Neural cell (in vitro differentiated cells): Measurements from ENCODE around the gene KRT86. TPM values are rescaled to one million over a fixed set of nuclear protein-coding genes. Genes with fewer than 3 reads are reported as not detected.

Experiments used
- H2AFZ ChIP-seq: fragments of 200-600, 300-800 bp; sonication (generic), shearing (Covaris generic); 2 replicates; pipeline ENCODE4 v1.6.0; 2014; ENCODE audit warnings: low read depth, mild to moderate bottlenecking, antibody characterized with exemption, low read length, moderate library complexity
- H3F3A ChIP-seq: fragments of 200-600 bp; shearing (Covaris generic); 2 replicates; pipeline ENCODE4 v1.6.1; 2016; ENCODE audit warnings: mild to moderate bottlenecking, moderate library complexity, mixed read lengths, antibody characterized with exemption, low read length; ENCODE audit not compliant: insufficient read depth, poor library complexity, severe bottlenecking
- H3K27ac ChIP-seq: fragments of 200-600, 300-800 bp; sonication (generic), shearing (Covaris generic); 2 replicates; pipeline ENCODE4 v1.5.1; 2014; ENCODE audit warnings: mild to moderate bottlenecking, low read length, moderate library complexity
- H3K27me3 ChIP-seq: fragments of 300-800, 200-600 bp; sonication (generic), shearing (Covaris generic); 2 replicates; pipeline ENCODE4 v1.6.0; 2014; ENCODE audit warnings: mild to moderate bottlenecking, low read depth, low read length, moderate library complexity; ENCODE audit not compliant: insufficient read depth
- H3K36me3 ChIP-seq: fragments of 300-800, 200-600 bp; sonication (generic), shearing (Covaris generic); 2 replicates; pipeline ENCODE4 v1.5.1; 2014; ENCODE audit warnings: mild to moderate bottlenecking, antibody characterized with exemption, low read length, moderate library complexity; ENCODE audit not compliant: insufficient read depth
- H3K4me2 ChIP-seq: fragments of 300-800, 200-600 bp; sonication (generic), shearing (Covaris generic); 2 replicates; pipeline ENCODE4 v1.6.0; 2014; ENCODE audit warnings: mild to moderate bottlenecking, low read length
- H3K4me3 ChIP-seq: fragments of 300-800, 200-600 bp; sonication (generic), shearing (Covaris generic); 2 replicates; pipeline ENCODE4 v1.5.1; 2014; ENCODE audit warnings: mild to moderate bottlenecking, low read length, moderate library complexity
- H3K79me2 ChIP-seq: fragments of 200-600 bp; shearing (Covaris generic); replicated peaks from 2 replicates; pipeline ENCODE4 v1.6.0; 2014; ENCODE audit warnings: mild to moderate bottlenecking, low read length, moderate library complexity; ENCODE audit not compliant: insufficient read depth
- H3K9ac ChIP-seq: fragments of 300-800, 200-600 bp; sonication (generic), shearing (Covaris generic); 2 replicates; pipeline ENCODE4 v1.6.1; 2016; ENCODE audit warnings: mild to moderate bottlenecking, low read length, mixed read lengths
- H3K9me2 ChIP-seq: fragments of 200-600 bp; shearing (Covaris generic); 2 replicates; pipeline ENCODE4 v1.6.1; 2016; ENCODE audit warnings: mild to moderate bottlenecking, low read length, mixed read lengths; ENCODE audit not compliant: insufficient read depth
- H3K9me3 ChIP-seq: fragments of 200-600, 300-800 bp; sonication (generic), shearing (Covaris generic); 2 replicates; pipeline ENCODE4 v1.6.1; 2016; ENCODE audit warnings: mild to moderate bottlenecking, mixed run types, low read length, moderate library complexity, mixed read lengths
- H4K20me1 ChIP-seq: fragments of 200-600 bp; shearing (Covaris generic); 2 replicates; pipeline ENCODE4 v1.6.1; 2016; ENCODE audit warnings: mild to moderate bottlenecking, mixed run types; ENCODE audit not compliant: insufficient read depth
- MXI1 ChIP-seq: fragments of 450-650 bp; conservative IDR thresholded peaks from 2 replicates; pipeline ENCODE4 v1.6.1; 2014; ENCODE audit warnings: antibody characterized with exemption, mild to moderate bottlenecking; ENCODE audit not compliant: poor library complexity, severe bottlenecking
- POLR2AphosphoS5 ChIP-seq: IDR thresholded peaks from 2 replicates; pipeline ENCODE4 v1.6.1; 2012
- RAD21 ChIP-seq: fragments of 450-650 bp; conservative IDR thresholded peaks from 2 replicates; pipeline ENCODE4 v1.6.1; 2014; ENCODE audit warnings: antibody characterized with exemption, mild to moderate bottlenecking, moderate library complexity
- SMC3 ChIP-seq: fragments of 450-650 bp; conservative IDR thresholded peaks from 2 replicates; pipeline ENCODE4 v1.6.1; 2014; ENCODE audit warnings: antibody characterized with exemption, mild to moderate bottlenecking, moderate library complexity; ENCODE audit not compliant: poor library complexity
- TAF1 ChIP-seq: IDR thresholded peaks from 2 replicates; pipeline ENCODE4 v1.6.1; 2012; ENCODE audit warnings: low read depth
- polyA plus RNA-seq: library from polyadenylated mRNA; depleted of rRNA; stranded (reverse); fragments of >200 nt; gene quantifications from 2 replicates; pipeline ENCODE4 v1.2.3, GENCODE V29; 2014
- TF ChIP-seq, protein P1 (sequence below): fragments of 450-650 bp; IDR thresholded peaks from 2 replicates; pipeline ENCODE4 v1.5.1; 2014; ENCODE audit warnings: antibody characterized with exemption, mild to moderate bottlenecking, moderate library complexity; ENCODE audit not compliant: poor library complexity, severe bottlenecking
- TF ChIP-seq, protein P2 (sequence below): IDR thresholded peaks from 2 replicates; pipeline ENCODE4 v1.6.1; 2012; ENCODE audit warnings: borderline replicate concordance

Gene KRT86
- polyA plus RNA-seq, 1 donor from 2014 or later, result not detected

GRCh38 chr12:52310622-52311284 is 36.3 kb downstream of the KRT86 start:
- no peak overlapping the region for H3K4me3 ChIP-seq
- H3F3A ChIP-seq, result no peaks in the 10 kb centered on the region
- H3K4me2 ChIP-seq, result no peak overlapping the region
- no peak overlapping the region for H2AFZ ChIP-seq
- H3K9ac ChIP-seq, result no peak overlapping the region
- H3K79me2 ChIP-seq, result no peaks in the 10 kb centered on the region
- no peaks in the 10 kb centered on the region for H3K9me2 ChIP-seq
- no peaks in the 10 kb centered on the region for H3K9me3 ChIP-seq
- no peaks in the 10 kb centered on the region for H3K36me3 ChIP-seq
- no peaks in the 10 kb centered on the region for H4K20me1 ChIP-seq
- H3K27ac ChIP-seq, result no peak overlapping the region
- TF ChIP-seq SMC3 (no peak), POLR2AphosphoS5 (no peak)
- H3K27me3 ChIP-seq, result peaks cover 32% of the 10 kb centered on the region

GRCh38 chr12:52311285-52311648 is 36.8 kb downstream of the KRT86 start:
- H3K27me3 ChIP-seq, result peaks cover 32% of the 10 kb centered on the region
- H3K9me2 ChIP-seq, result no peaks in the 10 kb centered on the region
- H3F3A ChIP-seq, result no peaks in the 10 kb centered on the region
- no peak overlapping the region for H3K4me3 ChIP-seq
- no peak overlapping the region for H3K4me2 ChIP-seq
- H3K9ac ChIP-seq, result no peak overlapping the region
- no peaks in the 10 kb centered on the region for H3K36me3 ChIP-seq
- H3K27ac ChIP-seq, result no peak overlapping the region
- no peaks in the 10 kb centered on the region for H3K79me2 ChIP-seq
- no peaks in the 10 kb centered on the region for H4K20me1 ChIP-seq
- TF ChIP-seq, protein P1, sequence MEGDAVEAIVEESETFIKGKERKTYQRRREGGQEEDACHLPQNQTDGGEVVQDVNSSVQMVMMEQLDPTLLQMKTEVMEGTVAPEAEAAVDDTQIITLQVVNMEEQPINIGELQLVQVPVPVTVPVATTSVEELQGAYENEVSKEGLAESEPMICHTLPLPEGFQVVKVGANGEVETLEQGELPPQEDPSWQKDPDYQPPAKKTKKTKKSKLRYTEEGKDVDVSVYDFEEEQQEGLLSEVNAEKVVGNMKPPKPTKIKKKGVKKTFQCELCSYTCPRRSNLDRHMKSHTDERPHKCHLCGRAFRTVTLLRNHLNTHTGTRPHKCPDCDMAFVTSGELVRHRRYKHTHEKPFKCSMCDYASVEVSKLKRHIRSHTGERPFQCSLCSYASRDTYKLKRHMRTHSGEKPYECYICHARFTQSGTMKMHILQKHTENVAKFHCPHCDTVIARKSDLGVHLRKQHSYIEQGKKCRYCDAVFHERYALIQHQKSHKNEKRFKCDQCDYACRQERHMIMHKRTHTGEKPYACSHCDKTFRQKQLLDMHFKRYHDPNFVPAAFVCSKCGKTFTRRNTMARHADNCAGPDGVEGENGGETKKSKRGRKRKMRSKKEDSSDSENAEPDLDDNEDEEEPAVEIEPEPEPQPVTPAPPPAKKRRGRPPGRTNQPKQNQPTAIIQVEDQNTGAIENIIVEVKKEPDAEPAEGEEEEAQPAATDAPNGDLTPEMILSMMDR, result no peak
- TF ChIP-seq, protein P2, sequence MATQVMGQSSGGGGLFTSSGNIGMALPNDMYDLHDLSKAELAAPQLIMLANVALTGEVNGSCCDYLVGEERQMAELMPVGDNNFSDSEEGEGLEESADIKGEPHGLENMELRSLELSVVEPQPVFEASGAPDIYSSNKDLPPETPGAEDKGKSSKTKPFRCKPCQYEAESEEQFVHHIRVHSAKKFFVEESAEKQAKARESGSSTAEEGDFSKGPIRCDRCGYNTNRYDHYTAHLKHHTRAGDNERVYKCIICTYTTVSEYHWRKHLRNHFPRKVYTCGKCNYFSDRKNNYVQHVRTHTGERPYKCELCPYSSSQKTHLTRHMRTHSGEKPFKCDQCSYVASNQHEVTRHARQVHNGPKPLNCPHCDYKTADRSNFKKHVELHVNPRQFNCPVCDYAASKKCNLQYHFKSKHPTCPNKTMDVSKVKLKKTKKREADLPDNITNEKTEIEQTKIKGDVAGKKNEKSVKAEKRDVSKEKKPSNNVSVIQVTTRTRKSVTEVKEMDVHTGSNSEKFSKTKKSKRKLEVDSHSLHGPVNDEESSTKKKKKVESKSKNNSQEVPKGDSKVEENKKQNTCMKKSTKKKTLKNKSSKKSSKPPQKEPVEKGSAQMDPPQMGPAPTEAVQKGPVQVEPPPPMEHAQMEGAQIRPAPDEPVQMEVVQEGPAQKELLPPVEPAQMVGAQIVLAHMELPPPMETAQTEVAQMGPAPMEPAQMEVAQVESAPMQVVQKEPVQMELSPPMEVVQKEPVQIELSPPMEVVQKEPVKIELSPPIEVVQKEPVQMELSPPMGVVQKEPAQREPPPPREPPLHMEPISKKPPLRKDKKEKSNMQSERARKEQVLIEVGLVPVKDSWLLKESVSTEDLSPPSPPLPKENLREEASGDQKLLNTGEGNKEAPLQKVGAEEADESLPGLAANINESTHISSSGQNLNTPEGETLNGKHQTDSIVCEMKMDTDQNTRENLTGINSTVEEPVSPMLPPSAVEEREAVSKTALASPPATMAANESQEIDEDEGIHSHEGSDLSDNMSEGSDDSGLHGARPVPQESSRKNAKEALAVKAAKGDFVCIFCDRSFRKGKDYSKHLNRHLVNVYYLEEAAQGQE, result no peak
- no peak for TF ChIP-seq RAD21
- H2AFZ ChIP-seq, result no peak overlapping the region
- no peaks in the 10 kb centered on the region for H3K9me3 ChIP-seq

DNA sequence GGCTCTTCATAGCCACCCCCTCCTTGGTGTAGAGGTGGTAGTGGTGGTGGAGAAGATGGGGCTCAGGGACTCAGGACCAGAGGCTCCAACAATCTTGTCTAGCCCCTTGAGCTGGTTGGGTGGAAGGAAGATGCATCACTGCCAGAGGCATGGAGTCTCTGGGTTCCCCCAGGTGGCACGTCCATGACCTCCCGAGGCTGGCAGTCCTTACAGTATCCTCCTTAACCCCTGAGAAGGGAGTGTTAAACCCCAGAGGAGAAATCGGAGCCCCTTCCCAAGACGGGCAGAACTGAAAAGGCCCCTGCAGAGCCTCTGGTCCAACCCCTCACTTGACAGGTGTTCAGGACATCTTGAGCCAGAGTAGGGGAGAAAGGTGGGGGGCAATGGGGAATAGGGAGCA is 37.6 kb downstream of the KRT86 start:
- no peak for TF ChIP-seq TAF1
- no peak for TF ChIP-seq MXI1
- TF ChIP-seq, protein P2, result no peak
- TF ChIP-seq POLR2AphosphoS5, result no peak
- H3K4me3 ChIP-seq, result no peak overlapping the region
- H3K27ac ChIP-seq, result no peak overlapping the region
- H3K27me3 ChIP-seq, result peaks cover 30% of the 10 kb centered on the region
- H3F3A ChIP-seq, result no peaks in the 10 kb centered on the region
- H2AFZ ChIP-seq, result no peak overlapping the region
- no peaks in the 10 kb centered on the region for H4K20me1 ChIP-seq
- no peaks in the 10 kb centered on the region for H3K79me2 ChIP-seq
- H3K36me3 ChIP-seq, result no peaks in the 10 kb centered on the region
- no peak overlapping the region for H3K9ac ChIP-seq
- no peaks in the 10 kb centered on the region for H3K9me3 ChIP-seq
- no peaks in the 10 kb centered on the region for H3K9me2 ChIP-seq
- H3K4me2 ChIP-seq, result no peak overlapping the region
